Neural cell (in vitro differentiated cells): ENCODE results near the gene ARTN. TPM values are rescaled to one million over a fixed set of nuclear protein-coding genes. Genes with fewer than 3 reads are reported as not detected.

Experiments used
- H2AFZ ChIP-seq: fragments of 200-600, 300-800 bp; sonication (generic), shearing (Covaris generic); 2 replicates; pipeline ENCODE4 v1.6.0; 2014; ENCODE audit warnings: low read depth, mild to moderate bottlenecking, antibody characterized with exemption, low read length, moderate library complexity
- H3F3A ChIP-seq: fragments of 200-600 bp; shearing (Covaris generic); 2 replicates; pipeline ENCODE4 v1.6.1; 2016; ENCODE audit warnings: mild to moderate bottlenecking, moderate library complexity, mixed read lengths, antibody characterized with exemption, low read length; ENCODE audit not compliant: insufficient read depth, poor library complexity, severe bottlenecking
- H3K27ac ChIP-seq: fragments of 200-600, 300-800 bp; sonication (generic), shearing (Covaris generic); 2 replicates; pipeline ENCODE4 v1.5.1; 2014; ENCODE audit warnings: mild to moderate bottlenecking, low read length, moderate library complexity
- H3K27me3 ChIP-seq: fragments of 300-800, 200-600 bp; sonication (generic), shearing (Covaris generic); 2 replicates; pipeline ENCODE4 v1.6.0; 2014; ENCODE audit warnings: mild to moderate bottlenecking, low read depth, low read length, moderate library complexity; ENCODE audit not compliant: insufficient read depth
- H3K36me3 ChIP-seq: fragments of 300-800, 200-600 bp; sonication (generic), shearing (Covaris generic); 2 replicates; pipeline ENCODE4 v1.5.1; 2014; ENCODE audit warnings: mild to moderate bottlenecking, antibody characterized with exemption, low read length, moderate library complexity; ENCODE audit not compliant: insufficient read depth
- H3K4me2 ChIP-seq: fragments of 300-800, 200-600 bp; sonication (generic), shearing (Covaris generic); 2 replicates; pipeline ENCODE4 v1.6.0; 2014; ENCODE audit warnings: mild to moderate bottlenecking, low read length
- H3K4me3 ChIP-seq: fragments of 300-800, 200-600 bp; sonication (generic), shearing (Covaris generic); 2 replicates; pipeline ENCODE4 v1.5.1; 2014; ENCODE audit warnings: mild to moderate bottlenecking, low read length, moderate library complexity
- H3K79me2 ChIP-seq: fragments of 200-600 bp; shearing (Covaris generic); replicated peaks from 2 replicates; pipeline ENCODE4 v1.6.0; 2014; ENCODE audit warnings: mild to moderate bottlenecking, low read length, moderate library complexity; ENCODE audit not compliant: insufficient read depth
- H3K9ac ChIP-seq: fragments of 300-800, 200-600 bp; sonication (generic), shearing (Covaris generic); 2 replicates; pipeline ENCODE4 v1.6.1; 2016; ENCODE audit warnings: mild to moderate bottlenecking, low read length, mixed read lengths
- H3K9me2 ChIP-seq: fragments of 200-600 bp; shearing (Covaris generic); 2 replicates; pipeline ENCODE4 v1.6.1; 2016; ENCODE audit warnings: mild to moderate bottlenecking, low read length, mixed read lengths; ENCODE audit not compliant: insufficient read depth
- H3K9me3 ChIP-seq: fragments of 200-600, 300-800 bp; sonication (generic), shearing (Covaris generic); 2 replicates; pipeline ENCODE4 v1.6.1; 2016; ENCODE audit warnings: mild to moderate bottlenecking, mixed run types, low read length, moderate library complexity, mixed read lengths
- H4K20me1 ChIP-seq: fragments of 200-600 bp; shearing (Covaris generic); 2 replicates; pipeline ENCODE4 v1.6.1; 2016; ENCODE audit warnings: mild to moderate bottlenecking, mixed run types; ENCODE audit not compliant: insufficient read depth
- CTCF ChIP-seq: fragments of 450-650 bp; IDR thresholded peaks from 2 replicates; pipeline ENCODE4 v1.5.1; 2014; ENCODE audit warnings: antibody characterized with exemption, mild to moderate bottlenecking, moderate library complexity; ENCODE audit not compliant: poor library complexity, severe bottlenecking
- EP300 ChIP-seq: fragments of 450-650 bp; conservative IDR thresholded peaks from 2 replicates; pipeline ENCODE4 v1.6.1; 2014; ENCODE audit warnings: antibody characterized with exemption, mild to moderate bottlenecking, moderate library complexity; ENCODE audit not compliant: poor library complexity, severe bottlenecking
- EZH2 ChIP-seq: fragments of 200-600, 300-800 bp; shearing (Covaris generic), sonication (generic); IDR thresholded peaks from 2 replicates; pipeline ENCODE4 v1.6.1; 2014; ENCODE audit warnings: antibody characterized with exemption, low read length, borderline replicate concordance, mild to moderate bottlenecking; ENCODE audit not compliant: insufficient read depth, poor library complexity, severe bottlenecking
- MXI1 ChIP-seq: fragments of 450-650 bp; conservative IDR thresholded peaks from 2 replicates; pipeline ENCODE4 v1.6.1; 2014; ENCODE audit warnings: antibody characterized with exemption, mild to moderate bottlenecking; ENCODE audit not compliant: poor library complexity, severe bottlenecking
- POLR2AphosphoS5 ChIP-seq: IDR thresholded peaks from 2 replicates; pipeline ENCODE4 v1.6.1; 2012
- RAD21 ChIP-seq: fragments of 450-650 bp; conservative IDR thresholded peaks from 2 replicates; pipeline ENCODE4 v1.6.1; 2014; ENCODE audit warnings: antibody characterized with exemption, mild to moderate bottlenecking, moderate library complexity
- REST ChIP-seq: IDR thresholded peaks from 2 replicates; pipeline ENCODE4 v1.6.1; 2012; ENCODE audit warnings: borderline replicate concordance
- SMC3 ChIP-seq: fragments of 450-650 bp; conservative IDR thresholded peaks from 2 replicates; pipeline ENCODE4 v1.6.1; 2014; ENCODE audit warnings: antibody characterized with exemption, mild to moderate bottlenecking, moderate library complexity; ENCODE audit not compliant: poor library complexity
- TAF1 ChIP-seq: IDR thresholded peaks from 2 replicates; pipeline ENCODE4 v1.6.1; 2012; ENCODE audit warnings: low read depth
- polyA plus RNA-seq: library from polyadenylated mRNA; depleted of rRNA; stranded (reverse); fragments of >200 nt; gene quantifications from 2 replicates; pipeline ENCODE4 v1.2.3, GENCODE V29; 2014

ARTN gene
- polyA plus RNA-seq, 1 donor from 2014 or later: 1.4 TPM

- H3K9me2 ChIP-seq: no peaks in the 10 kb centered on the region
- peak overlapping the region; percentile 81 for H2AFZ ChIP-seq
- no peaks in the 10 kb centered on the region for H3K36me3 ChIP-seq
- peak overlapping the region; percentile 74 for H3K27ac ChIP-seq
- peaks cover 37% of the 10 kb centered on the region for H3K79me2 ChIP-seq
- H3K27me3 ChIP-seq: no peaks in the 10 kb centered on the region
- peak overlapping the region; percentile 97 for H3K4me2 ChIP-seq
- peak overlapping the region; percentile 78 for H3K4me3 ChIP-seq
- H4K20me1 ChIP-seq: no peaks in the 10 kb centered on the region
- TF ChIP-seq RAD21 (no peak), EP300 (no peak), REST (peak; percentile 10), CTCF (no peak), MXI1 (no peak)
- no peaks in the 10 kb centered on the region for H3F3A ChIP-seq
- H3K9ac ChIP-seq: peak overlapping the region; percentile 89
- no peaks in the 10 kb centered on the region for H3K9me3 ChIP-seq
These were observed 13.7 kb downstream of the ARTN start for GRCh38 chr1:43947061-43947873.

GRCh38 chr1:43947874-43948437 lies 14.4 kb downstream of the ARTN start:
- TF ChIP-seq MXI1 (no peak), CTCF (no peak), POLR2AphosphoS5 (no peak), EZH2 (no peak), REST (no peak), SMC3 (no peak), EP300 (no peak), RAD21 (no peak), TAF1 (no peak)
- peaks cover 37% of the 10 kb centered on the region for H3K79me2 ChIP-seq
- H3K27me3 ChIP-seq: no peaks in the 10 kb centered on the region
- peak overlapping the region; percentile 89 for H3K9ac ChIP-seq
- H3F3A ChIP-seq: no peaks in the 10 kb centered on the region
- H3K36me3 ChIP-seq: no peaks in the 10 kb centered on the region
- no peaks in the 10 kb centered on the region for H4K20me1 ChIP-seq
- H2AFZ ChIP-seq: no peak overlapping the region
- H3K27ac ChIP-seq: no peak overlapping the region
- H3K9me2 ChIP-seq: no peaks in the 10 kb centered on the region
- H3K4me3 ChIP-seq: peak overlapping the region; percentile 78
- peak overlapping the region; percentile 97 for H3K4me2 ChIP-seq
- no peaks in the 10 kb centered on the region for H3K9me3 ChIP-seq
